GM19239 (cell line): ENCODE results near the gene NARF.
A peak's percentile ranks its signal among the peaks of the same experiment; 100 is the strongest.
"Not testable (repeated sequence)": the region's sequence is repeated elsewhere in the genome, so short reads cannot be mapped to it uniquely, and the experiment has no call there.

Experiments
- DNase-seq: peaks from one replicate; pipeline ENCODE4 v3.0.0; 2011; ENCODE audit warnings: low spot score; ENCODE audit not compliant: insufficient read length
- FAIRE-seq: peaks from 2 replicates; lab custom pipeline; 2011; peaks lifted over from hg19 to GRCh38; lab: Jason Lieb, UNC

NARF gene

DNA sequence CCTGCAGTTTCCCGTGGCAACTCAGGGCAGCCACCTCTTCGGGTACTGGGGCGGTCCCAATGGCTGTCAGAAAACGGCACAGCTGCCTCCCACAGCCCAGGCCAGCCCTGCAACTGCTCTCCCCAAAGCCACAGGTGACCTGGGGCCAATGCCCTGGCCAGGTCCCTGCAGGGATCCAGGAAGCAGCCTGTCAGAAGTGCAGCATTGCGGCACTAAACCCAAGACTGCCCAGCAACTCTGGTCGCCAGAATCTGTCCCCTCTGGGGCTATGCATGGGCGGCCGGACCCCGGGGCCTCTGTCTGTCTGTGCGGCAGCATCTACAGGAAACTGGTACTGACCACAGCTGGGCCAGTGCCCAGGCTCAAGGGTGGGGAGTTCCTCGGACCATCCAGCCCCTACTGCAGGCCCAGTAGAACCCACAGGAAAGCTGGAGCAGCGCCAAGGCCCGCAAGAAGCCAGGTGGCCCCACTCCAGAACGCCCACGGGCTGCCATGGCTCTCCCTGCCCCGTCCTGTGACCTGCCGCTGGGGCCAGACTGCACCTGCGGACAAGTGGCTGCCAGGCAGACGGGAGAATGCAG, 13.5 kb upstream of the NARF start:
- FAIRE-seq (no peak), DNase-seq (no peak)

DNA sequence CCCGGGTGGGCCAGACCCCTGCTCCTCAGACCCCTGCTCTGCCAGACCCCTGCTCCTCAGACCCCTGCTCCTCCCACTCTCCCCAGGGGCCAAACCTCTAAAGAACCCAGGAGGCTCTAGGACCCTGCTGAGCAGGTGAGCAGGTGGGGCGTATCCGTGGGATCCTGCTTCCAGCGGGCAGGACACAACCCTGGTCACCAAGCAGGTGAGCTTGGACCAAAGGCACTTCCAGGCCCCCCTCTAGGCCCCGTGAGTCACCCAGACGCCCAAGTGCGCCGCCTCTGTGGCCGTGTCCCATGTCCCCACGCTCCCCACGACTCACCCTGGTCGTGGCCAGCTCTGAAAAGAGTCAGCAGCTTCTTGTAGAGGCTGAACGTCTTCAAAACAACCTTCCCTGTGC, 13.0 kb upstream of the NARF start:
- no peak for FAIRE-seq
- DNase-seq: no peak

DNA sequence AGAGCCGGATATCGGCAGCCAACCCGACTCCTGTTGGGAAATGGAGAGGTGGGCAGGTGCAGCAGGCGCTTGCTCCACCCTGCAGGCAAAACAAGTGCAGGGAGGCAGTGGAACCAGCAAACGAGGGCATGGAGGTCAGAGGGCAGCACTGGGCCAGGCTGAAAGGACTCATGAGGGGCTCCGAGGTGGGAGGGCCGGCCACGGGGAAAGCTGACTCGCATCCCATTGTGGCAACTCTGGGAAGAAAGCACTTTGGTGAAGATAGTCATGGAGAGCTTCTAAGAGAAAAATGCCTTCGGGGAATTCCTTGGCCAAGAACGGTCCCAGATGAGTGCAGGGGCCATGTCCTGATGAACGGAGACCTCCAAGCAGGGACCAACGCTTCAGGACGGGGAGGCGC, 12.4 kb upstream of the NARF start:
- DNase-seq (no peak), FAIRE-seq (no peak)

DNA sequence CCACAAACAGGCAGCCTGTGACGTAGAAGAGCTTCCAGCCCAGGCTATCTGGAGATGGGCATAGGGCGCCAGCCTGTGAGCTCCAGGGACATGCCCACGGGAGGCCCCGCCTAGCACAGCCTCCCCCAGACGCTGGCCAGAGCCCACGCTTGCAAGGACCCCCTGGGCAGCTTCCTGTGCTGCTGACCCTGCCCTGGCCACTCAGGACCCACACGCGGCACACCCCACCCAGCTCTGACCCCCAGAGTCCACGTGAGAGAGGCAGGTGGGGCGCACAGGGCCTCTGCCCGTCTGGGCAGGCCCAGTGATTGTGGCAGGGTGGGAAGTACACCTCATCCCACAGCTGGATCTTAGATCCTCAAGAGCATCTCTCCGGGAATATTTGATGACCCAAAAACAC, 11.9 kb upstream of the NARF start:
- no peak for FAIRE-seq

DNA sequence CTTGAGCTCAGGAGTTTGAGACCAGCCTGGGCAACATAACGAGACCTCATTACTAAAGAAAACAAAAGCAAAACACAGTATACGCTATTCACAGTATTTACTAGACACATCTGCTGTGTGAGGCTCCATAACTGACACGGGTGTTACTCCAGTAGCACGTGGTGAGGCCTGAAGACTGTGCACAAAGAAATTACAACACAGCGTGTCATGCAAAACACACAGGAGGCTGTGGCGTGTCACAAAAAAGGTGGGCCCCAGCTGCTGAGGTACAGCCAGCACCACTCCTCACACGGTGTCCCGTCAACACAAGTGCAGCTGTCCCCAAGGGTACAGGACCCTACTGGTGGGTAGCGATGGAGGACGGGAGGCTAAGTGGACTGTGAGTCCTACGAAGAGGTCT, 10.7 kb upstream of the NARF start:
- no peak for DNase-seq
- FAIRE-seq: no peak

More for the DNA sequence above, 11.9 kb upstream of the NARF start:
- no peak for DNase-seq

DNA sequence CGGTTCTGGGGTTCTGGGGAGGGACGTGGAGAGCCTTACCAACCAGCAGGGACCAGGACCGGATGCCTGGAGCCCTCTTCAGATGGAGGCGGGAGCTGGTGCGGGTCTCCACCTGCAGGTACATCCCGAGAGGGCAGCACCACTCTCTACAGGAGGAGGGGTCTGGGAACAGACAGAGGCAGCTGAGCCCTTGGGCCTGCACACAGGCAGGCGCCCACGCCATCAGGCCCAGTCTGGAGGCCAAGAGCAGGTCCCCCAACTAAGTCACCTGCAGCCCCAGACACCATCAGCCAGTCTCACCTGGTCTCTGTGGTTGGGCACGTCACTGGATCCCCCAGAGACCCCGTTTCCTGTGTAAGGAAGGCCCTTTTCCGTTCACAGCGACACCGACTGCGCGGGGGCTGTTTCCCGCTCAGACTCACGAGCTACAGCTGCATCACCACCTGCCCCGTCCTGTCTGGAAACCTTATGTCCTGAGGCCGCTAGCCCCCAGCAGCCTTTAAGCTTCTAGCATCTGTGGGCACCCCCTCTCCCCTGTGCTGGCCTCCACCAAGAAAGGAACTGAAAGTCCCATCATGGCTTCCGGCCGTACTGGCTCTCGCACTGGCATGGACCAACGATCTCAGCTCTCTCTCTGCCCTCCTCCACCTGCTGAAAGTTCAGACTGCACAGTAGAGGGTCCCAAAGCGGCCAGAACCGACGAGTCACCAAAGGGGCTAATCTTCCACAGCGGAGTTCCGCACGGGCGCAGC, 9.2 kb upstream of the NARF start:
- DNase-seq: no peak
- peak; percentile 93 for FAIRE-seq

DNA sequence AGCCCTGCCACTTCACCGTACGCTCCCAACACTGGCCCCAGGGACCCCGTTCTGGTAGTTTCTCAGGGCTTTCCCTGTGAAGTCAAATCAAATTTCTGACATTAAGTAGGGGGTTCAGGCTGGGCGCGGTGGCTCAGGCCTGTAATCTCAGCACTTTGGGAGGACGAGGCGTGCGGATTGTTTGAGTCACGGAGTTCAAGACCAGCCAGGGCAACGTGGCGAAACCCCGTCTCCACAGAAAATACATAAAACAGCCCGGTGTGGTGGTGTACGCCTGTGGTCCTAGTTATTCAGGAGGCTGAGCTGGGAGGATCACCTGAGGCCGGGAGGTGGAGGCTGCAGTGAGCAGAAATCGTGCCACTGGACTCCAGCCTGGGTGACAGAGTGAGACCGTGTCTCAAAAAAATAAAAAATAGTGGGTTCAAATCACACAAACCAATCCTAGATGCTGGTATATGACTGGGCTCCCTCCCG, 8.6 kb upstream of the NARF start:
- FAIRE-seq (no peak), DNase-seq (no peak)

DNA sequence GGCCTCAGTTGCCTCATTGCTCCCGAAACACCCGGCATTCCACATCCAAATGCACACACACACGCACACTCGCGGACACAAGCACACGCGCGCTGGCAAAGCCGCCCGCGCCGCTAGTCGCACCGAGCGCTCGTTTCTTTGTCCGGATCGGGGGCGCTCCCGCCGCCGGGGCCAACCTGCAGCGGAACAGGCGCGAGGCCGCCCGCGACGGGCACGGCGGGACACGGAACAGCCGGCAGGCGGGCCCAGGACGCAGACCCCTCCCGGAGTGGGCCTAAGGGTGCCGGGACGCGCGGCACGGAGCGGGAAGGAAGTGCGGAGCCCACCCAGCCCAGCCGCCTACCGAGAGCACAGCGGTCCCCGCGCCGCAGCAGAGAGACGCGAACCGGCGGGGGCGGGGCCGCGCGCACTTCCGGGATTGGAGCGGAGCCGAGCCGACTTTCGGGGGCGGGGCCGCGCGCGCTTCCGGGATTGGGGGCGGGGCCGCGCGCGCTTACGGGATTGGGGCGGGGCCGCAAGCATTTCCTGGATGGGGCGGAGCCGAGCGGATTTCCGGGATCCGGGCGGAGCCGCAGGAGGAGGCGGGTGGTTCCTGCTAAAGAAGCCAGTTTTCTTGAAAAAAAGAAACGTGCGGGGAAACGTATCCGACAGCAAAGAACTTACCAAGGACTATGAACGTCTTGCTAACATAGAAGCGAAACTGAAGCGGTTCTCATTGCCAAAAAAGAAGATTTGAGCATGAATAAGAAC, 8.0 kb upstream of the NARF start, which contains the start of gene CYBC1:
Gene CYBC1 (minus strand): TSS at position 396 of the 750 bp plus-strand sequence. CDS start 1,498 bp downstream, outside the sequence.
- DNase-seq: peak; percentile 75
- peak; percentile 78 for FAIRE-seq

DNA sequence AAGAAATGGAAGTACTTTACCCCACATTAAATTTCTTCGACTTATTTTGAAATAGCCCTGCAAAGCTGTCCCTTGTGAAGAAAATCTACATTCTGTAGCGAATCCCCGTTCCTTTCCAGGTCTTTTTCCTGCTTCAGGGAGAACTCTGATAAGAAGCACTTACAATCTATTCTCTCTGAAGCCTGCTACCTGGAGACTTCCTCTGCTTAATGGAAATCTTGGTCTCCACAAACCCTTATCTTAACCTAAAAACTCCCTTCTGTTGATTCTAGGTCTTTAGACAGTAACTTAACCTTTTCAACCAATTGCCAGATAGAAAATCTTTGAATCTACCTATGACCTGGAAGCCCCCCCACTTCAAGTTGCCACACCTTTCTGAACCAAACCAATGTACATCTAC, 6.4 kb upstream of the NARF start:
- DNase-seq (no peak), FAIRE-seq (no peak)

DNA sequence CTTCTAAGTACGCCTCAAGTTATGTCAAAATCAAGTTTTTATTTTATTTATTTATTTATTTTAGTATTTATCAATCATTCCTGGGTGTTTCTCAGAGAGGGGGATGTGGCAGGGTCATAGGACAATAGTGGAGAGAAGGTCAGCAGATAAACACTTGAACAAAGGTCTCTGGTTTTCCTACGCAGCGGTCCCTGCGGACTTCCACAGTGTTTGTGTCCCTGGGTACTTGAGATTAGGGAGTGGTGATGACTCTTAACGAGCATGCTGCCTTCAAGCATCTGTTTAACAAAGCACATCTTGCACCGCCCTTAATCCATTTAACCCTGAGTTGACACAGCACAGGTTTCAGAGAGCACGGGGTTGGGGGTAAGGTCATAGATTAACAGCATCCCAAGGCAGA, 5.4 kb upstream of the NARF start:
- not testable (repeated sequence) for DNase-seq, FAIRE-seq

DNA sequence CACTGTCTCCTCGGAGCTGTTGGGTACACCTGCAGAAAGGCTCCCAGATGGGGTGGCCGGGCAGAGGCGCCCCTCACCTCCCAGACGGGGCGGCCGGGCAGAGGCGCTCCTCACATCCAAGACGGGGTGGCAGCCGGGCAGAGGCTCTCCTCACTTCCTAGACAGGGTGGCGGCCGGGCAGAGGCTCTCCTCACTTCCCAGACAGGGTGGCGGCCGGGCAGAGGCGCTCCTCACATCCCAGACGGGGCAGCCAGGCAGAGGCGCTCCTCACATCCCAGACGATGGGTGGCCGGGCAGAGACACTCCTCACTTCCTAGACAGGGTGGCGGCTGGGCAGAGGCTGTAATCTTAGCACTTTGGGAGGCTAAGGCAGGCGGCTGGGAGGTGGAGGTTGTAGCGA, 4.8 kb upstream of the NARF start:
- DNase-seq, FAIRE-seq: not testable (repeated sequence)

DNA sequence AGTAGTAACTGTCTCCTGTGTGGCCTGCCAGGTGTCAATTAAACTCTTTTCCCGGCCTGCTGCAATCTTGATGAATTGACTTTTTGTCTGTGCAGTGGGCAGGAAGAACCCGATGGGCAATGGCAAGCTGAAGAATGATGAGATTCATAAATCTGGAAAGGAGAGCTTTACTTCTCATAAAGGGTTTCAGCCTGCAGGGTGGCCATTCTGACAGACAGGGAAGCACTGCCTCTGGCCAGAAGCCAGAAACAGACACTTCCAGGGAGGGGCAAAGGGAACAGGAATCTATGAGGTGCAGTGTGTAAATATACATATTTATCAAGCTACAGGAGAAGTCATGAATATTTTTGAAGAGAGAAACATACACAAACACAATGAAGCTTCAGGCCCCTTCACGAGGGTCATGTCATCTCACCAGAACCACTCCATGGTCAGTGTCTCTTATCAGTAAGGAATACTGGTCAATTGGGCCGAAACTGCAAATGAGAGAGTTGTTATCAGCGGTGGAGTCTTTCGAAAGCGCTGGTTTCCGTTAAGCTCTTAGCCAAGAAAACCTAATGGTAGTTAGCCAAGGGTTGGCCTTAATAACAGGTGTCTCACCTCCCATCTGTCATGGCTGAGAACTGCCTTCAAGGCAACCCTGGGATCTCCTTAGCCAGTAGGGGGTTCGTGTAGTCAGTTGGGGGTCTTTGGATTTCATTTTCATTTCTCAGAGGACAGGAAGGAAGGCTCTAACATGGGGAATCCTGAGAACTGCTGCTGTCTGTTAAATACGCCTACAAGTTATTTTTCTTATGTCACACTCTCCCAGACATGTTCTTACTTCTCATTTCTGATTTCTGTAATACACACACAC, 1.2 kb upstream of the NARF start:
- DNase-seq (no peak), FAIRE-seq (no peak)

DNA sequence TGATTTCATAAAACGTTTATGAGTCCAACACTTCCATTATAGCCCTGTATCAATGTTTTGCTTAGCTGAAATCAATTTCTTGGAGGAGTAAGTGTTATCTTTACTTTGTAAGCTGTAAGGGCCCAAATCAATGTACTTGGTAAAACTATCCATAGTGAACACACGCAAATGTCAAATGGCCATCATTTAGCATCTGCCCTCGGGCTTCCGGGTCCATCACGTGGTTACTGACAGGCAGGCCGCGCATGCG, 687 bp upstream of the NARF start:
- peak; percentile 93 for FAIRE-seq
- peak; percentile 82 for DNase-seq

DNA sequence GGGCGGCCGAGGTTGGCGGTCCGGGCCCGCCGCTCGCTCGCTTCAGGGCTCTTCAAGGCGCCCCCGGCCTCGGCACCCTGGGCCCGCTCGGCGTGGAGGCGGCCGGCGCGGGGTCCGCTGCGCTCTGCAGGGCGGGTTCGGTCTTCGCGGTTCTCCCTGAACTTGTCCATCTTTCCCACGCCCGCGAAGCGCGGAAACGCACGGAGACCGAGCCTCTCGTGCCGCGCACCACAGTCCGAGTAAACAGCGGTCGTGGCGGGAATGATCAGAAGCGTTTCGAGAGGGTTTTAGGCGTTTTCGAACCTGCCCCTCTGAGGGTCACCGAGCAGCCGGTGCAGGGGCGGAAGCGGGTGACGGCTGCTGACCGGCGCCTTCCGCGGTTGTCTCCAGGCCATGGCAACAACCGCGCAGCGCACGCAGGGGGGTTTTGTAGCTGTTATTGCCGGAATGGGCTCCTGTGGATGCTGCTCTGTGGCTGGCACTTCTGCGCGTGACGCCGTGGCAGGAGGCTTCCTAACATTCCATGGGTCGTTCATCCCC, 414 bp downstream of the NARF start:
- DNase-seq (no peak), FAIRE-seq (no peak)

DNA sequence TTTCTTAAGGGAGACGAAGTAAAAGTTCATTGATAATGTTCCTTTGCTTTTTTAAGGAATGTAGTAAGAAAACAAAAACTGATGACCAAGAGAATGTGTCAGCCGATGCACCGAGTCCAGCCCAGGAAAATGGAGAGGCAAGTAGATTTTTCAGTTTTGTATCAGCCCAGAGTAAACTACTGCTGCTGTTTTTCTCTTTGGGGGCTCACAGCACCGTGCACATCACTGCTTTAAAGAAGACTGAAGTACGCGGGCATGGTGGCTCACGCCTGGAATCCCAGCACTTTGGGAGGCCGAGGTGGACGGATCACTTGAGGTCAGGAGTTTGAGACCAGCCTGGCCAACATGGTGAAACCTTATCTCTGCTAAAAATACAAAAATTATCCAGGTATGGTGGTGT, 1.4 kb downstream of the NARF start:
- DNase-seq, FAIRE-seq: not testable (repeated sequence)

DNA sequence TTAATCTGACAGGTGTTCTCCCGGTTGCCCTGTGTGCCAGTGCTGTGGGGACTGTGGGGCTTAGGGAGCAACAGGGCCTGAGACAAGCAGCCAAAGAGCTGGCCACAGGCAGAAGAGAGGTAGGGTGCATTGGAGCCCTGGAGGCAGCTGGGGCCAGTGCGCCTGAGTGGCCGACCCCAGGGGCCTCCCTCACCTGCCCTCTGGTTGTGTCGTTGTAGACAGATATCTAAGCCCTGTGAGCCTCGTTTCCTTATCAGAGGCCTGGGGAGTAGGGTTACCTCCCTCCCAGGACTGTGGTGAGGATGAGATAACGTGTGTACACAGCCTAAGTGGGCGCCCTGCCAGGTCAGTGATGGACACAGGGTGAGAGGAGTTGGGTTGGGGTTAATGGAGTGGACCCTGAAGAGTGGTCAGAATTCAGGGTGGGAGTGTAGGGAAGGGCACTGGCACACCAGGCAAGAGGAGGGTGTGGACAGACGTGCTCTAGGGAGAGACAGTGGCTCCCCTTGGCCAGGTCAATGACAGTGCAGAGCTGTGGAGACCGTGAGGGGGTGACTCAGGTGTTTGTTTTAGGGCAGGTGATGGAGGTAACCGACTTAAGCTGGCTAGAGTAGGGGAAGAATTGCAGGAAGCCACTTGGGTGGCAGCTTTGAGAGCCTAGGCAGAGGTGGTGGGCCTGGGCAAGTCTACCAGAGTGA, 3.4 kb downstream of the NARF start:
- DNase-seq (no peak), FAIRE-seq (no peak)

DNA sequence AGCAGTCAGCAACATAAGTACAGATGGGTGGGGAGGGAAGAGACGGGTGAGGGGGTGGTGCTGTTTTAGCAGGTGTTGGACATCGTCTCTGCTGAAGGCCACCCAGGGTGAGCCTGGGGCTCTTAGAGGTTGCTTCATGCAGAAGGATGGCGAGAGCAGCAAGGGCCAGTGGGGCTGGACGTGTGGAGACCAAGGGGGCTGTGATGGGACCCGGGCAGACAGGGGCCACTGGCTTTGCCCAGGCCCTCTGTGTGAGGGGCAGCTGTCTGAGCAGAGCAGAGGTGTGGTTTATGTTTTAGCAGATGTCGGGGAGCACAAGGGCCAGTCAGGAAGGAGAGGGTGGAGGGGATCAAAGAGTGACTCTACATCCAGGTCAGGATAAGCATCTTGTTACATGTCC, 4.8 kb downstream of the NARF start:
- FAIRE-seq: no peak
- no peak for DNase-seq

DNA sequence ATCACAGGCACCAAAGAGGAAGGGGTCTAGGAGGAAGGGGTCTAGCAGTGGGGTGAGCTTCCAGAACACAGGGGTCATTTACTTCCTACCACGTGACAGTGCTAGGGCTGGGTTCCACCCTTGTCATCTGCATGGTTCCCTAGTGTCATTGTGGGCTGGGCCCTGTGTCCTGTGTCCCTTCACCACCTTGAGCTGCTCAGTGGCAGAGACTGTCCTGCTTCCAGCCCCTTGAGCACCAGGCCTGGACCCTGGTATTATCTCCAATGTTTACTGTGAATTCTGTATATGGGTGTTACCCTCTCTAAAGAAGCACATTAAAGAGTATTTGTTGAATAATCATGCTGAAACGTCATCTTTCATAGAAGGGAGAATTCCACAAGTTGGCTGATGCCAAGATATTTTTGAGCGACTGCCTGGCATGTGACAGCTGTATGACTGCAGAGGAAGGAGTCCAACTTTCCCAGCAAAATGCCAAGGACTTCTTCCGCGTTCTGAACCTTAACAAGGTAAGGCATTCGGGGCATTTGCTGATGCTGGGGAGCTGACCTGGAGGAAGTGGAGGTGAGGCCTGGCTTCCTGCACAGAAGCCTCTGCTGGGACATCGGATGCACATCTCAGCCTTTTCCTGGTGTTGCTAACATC, 5.5 kb downstream of the NARF start:
- DNase-seq: no peak

DNA sequence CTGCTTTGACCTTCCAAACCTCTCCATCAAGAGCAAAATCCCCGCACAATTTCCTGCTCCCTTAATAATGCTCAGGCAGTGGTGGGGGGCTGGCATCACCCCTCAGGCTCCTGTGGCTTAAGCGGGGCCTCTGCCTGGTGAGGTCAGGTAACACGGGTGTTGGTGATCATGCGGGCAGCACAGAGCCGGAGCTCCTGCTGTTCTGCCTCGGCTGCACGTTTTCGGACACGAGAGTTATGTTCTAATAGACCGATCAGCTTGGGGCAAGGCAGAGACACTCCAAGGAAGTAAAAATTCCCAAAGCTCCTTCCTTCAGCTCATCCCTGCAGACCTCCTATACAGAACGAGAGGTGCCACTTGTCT, 6.0 kb downstream of the NARF start:
- DNase-seq: no peak
- no peak for FAIRE-seq

More for the DNA sequence above, 5.5 kb downstream of the NARF start:
- FAIRE-seq: no peak
